Measurements from ENCODE around the gene ODAD2. TPM values are rescaled to one million over a fixed set of nuclear protein-coding genes. Genes with fewer than 3 reads are reported as not detected.

The ODAD2 gene
- total and polyA plus RNA-seq, 2 donors (not counting 3 experiments of a cell fraction or from before 2014, with no cell fraction given), result 1.1 to 4.4 TPM

DNA sequence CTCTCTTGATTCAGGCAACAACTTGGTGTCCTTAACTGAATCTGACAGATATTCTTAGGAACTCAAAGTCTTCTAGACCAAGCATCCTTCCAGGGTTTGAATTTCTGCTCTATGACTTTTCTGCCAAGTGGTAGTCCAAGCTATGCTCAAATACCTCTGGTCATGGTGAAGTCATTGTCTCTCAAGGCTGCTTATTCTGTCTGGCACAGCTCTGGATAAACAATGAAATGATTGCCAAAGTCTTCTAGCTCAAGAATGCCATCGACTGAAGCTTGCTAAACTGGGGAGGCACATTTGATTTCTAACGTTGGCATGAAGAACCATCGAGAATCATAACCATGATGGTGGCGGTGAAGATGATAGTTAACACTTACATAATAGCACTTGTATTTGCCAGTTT is 137.1 kb downstream of the ODAD2 start:
- dilution Hi-C loops (cut with MboI; ENCODE audit: extremely low pct_ligation_motif_present, low sequenced_read_pairs) (no loop called here), intact Hi-C loops (cut with micrococcal nuclease) (no loop called here)
- no peaks in the 10 kb centered on the region for H3K36me3 ChIP-seq (ENCODE audit: control insufficient read depth in 2 of 2, extremely low read depth in 1 of 2, insufficient read depth in 2 of 2, low read length in 2 of 2)
- H3K9me3 ChIP-seq (replicated peaks; ENCODE audit: control insufficient read depth, insufficient read depth, low read length), result no peaks in the 10 kb centered on the region
- DNase-seq (ENCODE audit: low read depth, low spot score) (no peak), FAIRE-seq (no peak)
- no peak overlapping the region for H2AFZ ChIP-seq (ENCODE audit: low read depth, low read length)
- POLR2A ChIA-PET, result no interaction called here
- TF ChIP-seq FOS (IDR thresholded peaks at IDR 0.05; ENCODE audit: borderline replicate concordance, insufficient read depth, low read length) (no peak), GATA2 (IDR thresholded peaks at IDR 0.05; ENCODE audit: insufficient read depth, insufficient read length, low read depth, low read length) (no peak), JUN (IDR thresholded peaks at IDR 0.05; ENCODE audit: borderline replicate concordance, insufficient read depth, insufficient read length, low read depth) (no peak), POLR2AphosphoS5 (IDR thresholded peaks at IDR 0.05; ENCODE audit: insufficient read depth, low read depth, low read length) (no peak), POLR2A (IDR thresholded peaks at IDR 0.05; ENCODE audit: low read depth, low read length) (no peak), EZH2 (IDR thresholded peaks at IDR 0.05; ENCODE audit: borderline replicate concordance, low read depth, low read length, severe bottlenecking) (no peak), MYC (IDR thresholded peaks at IDR 0.05; ENCODE audit: low read depth, low read length) (no peak)
- TF ChIP-seq, protein P1, sequence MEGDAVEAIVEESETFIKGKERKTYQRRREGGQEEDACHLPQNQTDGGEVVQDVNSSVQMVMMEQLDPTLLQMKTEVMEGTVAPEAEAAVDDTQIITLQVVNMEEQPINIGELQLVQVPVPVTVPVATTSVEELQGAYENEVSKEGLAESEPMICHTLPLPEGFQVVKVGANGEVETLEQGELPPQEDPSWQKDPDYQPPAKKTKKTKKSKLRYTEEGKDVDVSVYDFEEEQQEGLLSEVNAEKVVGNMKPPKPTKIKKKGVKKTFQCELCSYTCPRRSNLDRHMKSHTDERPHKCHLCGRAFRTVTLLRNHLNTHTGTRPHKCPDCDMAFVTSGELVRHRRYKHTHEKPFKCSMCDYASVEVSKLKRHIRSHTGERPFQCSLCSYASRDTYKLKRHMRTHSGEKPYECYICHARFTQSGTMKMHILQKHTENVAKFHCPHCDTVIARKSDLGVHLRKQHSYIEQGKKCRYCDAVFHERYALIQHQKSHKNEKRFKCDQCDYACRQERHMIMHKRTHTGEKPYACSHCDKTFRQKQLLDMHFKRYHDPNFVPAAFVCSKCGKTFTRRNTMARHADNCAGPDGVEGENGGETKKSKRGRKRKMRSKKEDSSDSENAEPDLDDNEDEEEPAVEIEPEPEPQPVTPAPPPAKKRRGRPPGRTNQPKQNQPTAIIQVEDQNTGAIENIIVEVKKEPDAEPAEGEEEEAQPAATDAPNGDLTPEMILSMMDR (IDR thresholded peaks at IDR 0.05; ENCODE audit: extremely low read depth in 1 of 2, insufficient read depth in 1 of 2, low read depth in 1 of 2, low read length in 2 of 2), result no peak
- TF ChIP-seq, protein P2, sequence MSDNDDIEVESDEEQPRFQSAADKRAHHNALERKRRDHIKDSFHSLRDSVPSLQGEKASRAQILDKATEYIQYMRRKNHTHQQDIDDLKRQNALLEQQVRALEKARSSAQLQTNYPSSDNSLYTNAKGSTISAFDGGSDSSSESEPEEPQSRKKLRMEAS (IDR thresholded peaks at IDR 0.05; ENCODE audit: insufficient read depth, insufficient read length), result no peak
- no peaks in the 10 kb centered on the region for H4K20me1 ChIP-seq (replicated peaks; ENCODE audit: control insufficient read depth, extremely low read depth, insufficient read depth, low read length)
- no peak overlapping the region for H3K4me2 ChIP-seq (ENCODE audit: insufficient read depth, low read length)
- H3K9ac ChIP-seq (replicated peaks; ENCODE audit: extremely low read depth, insufficient read depth, low read length), result no peak overlapping the region
- H3K4me3 ChIP-seq (replicated peaks in 1 of 3; ENCODE audit: insufficient read depth in 1 of 3, low read depth in 1 of 3, low read length in 3 of 3), result no peak overlapping the region
- no peaks in the 10 kb centered on the region for H3K9me1 ChIP-seq (replicated peaks; ENCODE audit: control insufficient read depth, extremely low read depth, insufficient read depth, low read length)
- H3K27me3 ChIP-seq (ENCODE audit: control insufficient read depth in 2 of 2, insufficient read depth in 2 of 2, low read length in 2 of 2), result no peaks in the 10 kb centered on the region
- CTCF ChIA-PET, result no interaction called here
- H3K4me1 ChIP-seq (ENCODE audit: control insufficient read depth, extremely low read depth, insufficient read depth, low read length), result no peaks in the 10 kb centered on the region
- no TSS peak for BruUV-seq (replicated peaks)
- H3K79me2 ChIP-seq (ENCODE audit: control insufficient read depth, insufficient read depth, low read length), result no peaks in the 10 kb centered on the region
- H3K27ac ChIP-seq (ENCODE audit: insufficient read depth, low read depth, low read length), result no peak overlapping the region
